Glutamatergic neuron (in vitro differentiated cells): ENCODE data around the gene UBLCP1. TPM values are rescaled to one million over a fixed set of nuclear protein-coding genes. Genes with fewer than 3 reads are reported as not detected.
"Not testable (repeated sequence)": the region's sequence is repeated elsewhere in the genome, so short reads cannot be mapped to it uniquely, and the experiment has no call there.

Experiments
- DNase-seq: peaks from one replicate; pipeline ENCODE4 v3.0.0; 2022
- H3K27ac Mint-ChIP-seq: one replicate; pipeline ENCODE4 v1.8.0; 2020; ENCODE audit warnings: mild to moderate bottlenecking, mixed read lengths, inconsistent platforms; ENCODE audit not compliant: unreplicated experiment
- H3K27me3 Mint-ChIP-seq: one replicate; pipeline ENCODE4 v1.8.0; 2020; ENCODE audit warnings: mild to moderate bottlenecking, moderate library complexity, mixed read lengths, inconsistent platforms; ENCODE audit not compliant: unreplicated experiment
- H3K36me3 Mint-ChIP-seq: one replicate; pipeline ENCODE4 v1.8.0; 2020; ENCODE audit warnings: mild to moderate bottlenecking, mixed read lengths, inconsistent platforms; ENCODE audit not compliant: unreplicated experiment
- H3K4me1 Mint-ChIP-seq: one replicate; pipeline ENCODE4 v1.8.0; 2020; ENCODE audit warnings: mild to moderate bottlenecking, low read depth, mixed read lengths, inconsistent platforms; ENCODE audit not compliant: unreplicated experiment
- H3K4me3 Mint-ChIP-seq: one replicate; pipeline ENCODE4 v1.8.0; 2020; ENCODE audit warnings: mild to moderate bottlenecking, mixed read lengths, inconsistent platforms; ENCODE audit not compliant: unreplicated experiment
- H3K9me3 Mint-ChIP-seq: one replicate; pipeline ENCODE4 v1.8.0; 2020; ENCODE audit warnings: mild to moderate bottlenecking, moderate library complexity, mixed read lengths, inconsistent platforms; ENCODE audit not compliant: unreplicated experiment
- CTCF ChIP-seq: fragments of 200-600 bp; sonication (generic); IDR thresholded peaks from one replicate; pipeline ENCODE4 v1.5.0; 2021; ENCODE audit not compliant: partially characterized antibody, unreplicated experiment
- total RNA-seq: library from RNA; stranded (reverse); fragmentation: NEBNext Ultra II Directional; extraction: Animal tissue kit (Norgen Biotek cat#: 25700); gene quantifications from one replicate; pipeline ENCODE4 v1.2.1, GENCODE V29; 2021; ENCODE audit not compliant: unreplicated experiment

The UBLCP1 gene
- total RNA-seq, 1 donor from 2014 or later: 24.3 TPM

- no peak overlapping the region for H3K4me3 Mint-ChIP-seq
- no peak overlapping the region for H3K27ac Mint-ChIP-seq
- peaks cover 10% of the 10 kb centered on the region for H3K27me3 Mint-ChIP-seq
- peaks cover 4% of the 10 kb centered on the region for H3K36me3 Mint-ChIP-seq
- no peak for TF ChIP-seq CTCF
- H3K9me3 Mint-ChIP-seq: peaks cover 2% of the 10 kb centered on the region
- peaks cover 3% of the 10 kb centered on the region for H3K4me1 Mint-ChIP-seq
- DNase-seq: no peak
Measured at GRCh38 chr5:159226451-159226850, 36.6 kb upstream of the UBLCP1 start.

GRCh38 chr5:159227452-159227851 is 35.6 kb upstream of the UBLCP1 start:
- Mint-ChIP-seq H3K9me3 (no peaks in the 10 kb centered on the region), H3K4me3 (no peak overlapping the region), H3K27me3 (peaks cover 7% of the 10 kb centered on the region), H3K27ac (no peak overlapping the region), H3K36me3 (peaks cover 4% of the 10 kb centered on the region), H3K4me1 (peaks cover 3% of the 10 kb centered on the region)
- DNase-seq: no peak
- TF ChIP-seq CTCF: no peak

- not testable (repeated sequence) for H3K9me3 Mint-ChIP-seq, DNase-seq, H3K27ac Mint-ChIP-seq, H3K36me3 Mint-ChIP-seq, H3K4me1 Mint-ChIP-seq, H3K4me3 Mint-ChIP-seq, H3K27me3 Mint-ChIP-seq
Measured at GRCh38 chr5:159228097-159228496, 35.0 kb upstream of the UBLCP1 start.

GRCh38 chr5:159230657-159231056 is 32.4 kb upstream of the UBLCP1 start:
- Mint-ChIP-seq H3K27ac (no peak overlapping the region), H3K9me3 (no peaks in the 10 kb centered on the region), H3K4me1 (peaks cover 3% of the 10 kb centered on the region), H3K4me3 (no peak overlapping the region), H3K36me3 (peaks cover 4% of the 10 kb centered on the region), H3K27me3 (peaks cover 4% of the 10 kb centered on the region)
- DNase-seq: no peak
- TF ChIP-seq CTCF: no peak

GRCh38 chr5:159231167-159231566 is 31.9 kb upstream of the UBLCP1 start:
- Mint-ChIP-seq H3K27me3 (peaks cover 4% of the 10 kb centered on the region), H3K4me1 (peaks cover 3% of the 10 kb centered on the region), H3K9me3 (no peaks in the 10 kb centered on the region), H3K27ac (no peak overlapping the region), H3K36me3 (peaks cover 4% of the 10 kb centered on the region), H3K4me3 (no peak overlapping the region)
- TF ChIP-seq CTCF: no peak
- DNase-seq: no peak

GRCh38 chr5:159235871-159236520 is 27.1 kb upstream of the UBLCP1 start:
- not testable (repeated sequence) for DNase-seq, H3K27me3 Mint-ChIP-seq, H3K27ac Mint-ChIP-seq, H3K4me3 Mint-ChIP-seq, H3K36me3 Mint-ChIP-seq, H3K9me3 Mint-ChIP-seq, H3K4me1 Mint-ChIP-seq
